AG04450 (cell line): Measurements from ENCODE around the gene TBK1. TPM values are rescaled to one million over a fixed set of nuclear protein-coding genes. Genes with fewer than 3 reads are reported as not detected.

ENCODE experiments used
- CTCF ChIA-PET: fragments of 300-600, 350-600 bp; formaldehyde crosslinking; extraction: SDS; loops from one replicate; lab custom pipeline; 2022; ENCODE audit warnings: antibody characterized with exemption, inconsistent platforms; lab: Charles Lee
- POLR2A ChIA-PET: fragments of 350-600 bp; formaldehyde crosslinking; extraction: SDS; loops from one replicate; lab custom pipeline; 2021; ENCODE audit warnings: antibody characterized with exemption, inconsistent platforms; lab: Yijun Ruan, JAX
- DNase-seq: peaks from one replicate; pipeline ENCODE4 v3.0.0-alpha.2; 2011; ENCODE audit warnings: low read depth, low spot score
- H3K27ac ChIP-seq: one replicate; pipeline ENCODE4 v1.5.1; 2012; ENCODE audit warnings: low read depth, low read length, control low read depth
- H3K27me3 ChIP-seq: one replicate; pipeline ENCODE4 v1.6.0; 2012; ENCODE audit warnings: low read length; ENCODE audit not compliant: control insufficient read depth, insufficient read depth
- H3K4me3 ChIP-seq: 2 replicates; pipeline ENCODE4 v1.5.1; 2011; ENCODE audit warnings: mild to moderate bottlenecking, low read depth, low read length, control low read depth
- H3K9me3 ChIP-seq: 2 replicates; pipeline ENCODE4 v1.5.1; 2012; ENCODE audit warnings: low read length; ENCODE audit not compliant: control insufficient read depth, insufficient read depth
- CTCF ChIP-seq: IDR thresholded peaks from 2 replicates; pipeline ENCODE4 v1.5.1; 2011; ENCODE audit warnings: low read depth, low read length, control low read depth, inconsistent platforms
- polyA plus RNA-seq: library from polyadenylated mRNA; depleted of rRNA; stranded (reverse); fragments of >200 nt; gene quantifications from 2 replicates; pipeline ENCODE4 v1.2.3, GENCODE V29; 2011

Gene TBK1
- polyA plus RNA-seq, 1 experiment: 27.2 TPM

- DNase-seq: no peak
- ChIA-PET CTCF (interaction anchor here (0.7 kb wide), 1 partner anchor 201 kb away, joined by 5 read pairs; no protein-coding TSS in a partner anchor), POLR2A (no interaction called here)
- no peak overlapping the region for H3K27ac ChIP-seq
- TF ChIP-seq CTCF: no peak
- no peaks in the 10 kb centered on the region for H3K9me3 ChIP-seq
- H3K27me3 ChIP-seq: no peaks in the 10 kb centered on the region
- no peak overlapping the region for H3K4me3 ChIP-seq
Measured at GRCh38 chr12:64497484-64497883, 45.6 kb downstream of the TBK1 start.

- no peaks in the 10 kb centered on the region for H3K9me3 ChIP-seq
- POLR2A ChIA-PET: no interaction called here
Measured at GRCh38 chr12:64497903-64498302, 46.0 kb downstream of the TBK1 start.

GRCh38 chr12:64500394-64500793 is 48.5 kb downstream of the TBK1 start:
- DNase-seq: no peak
- POLR2A ChIA-PET: no interaction called here
- Histone ChIP-seq H3K27ac (no peak overlapping the region), H3K27me3 (no peaks in the 10 kb centered on the region), H3K4me3 (no peak overlapping the region), H3K9me3 (no peaks in the 10 kb centered on the region)
- CTCF ChIA-PET: interaction anchor here (1.4 to 1.9 kb wide), 2 partner anchors 50 to 198 kb away, joined by 6 to 8 read pairs; no protein-coding TSS in a partner anchor
- TF ChIP-seq CTCF: no peak

More at GRCh38 chr12:64497903-64498302, 46.0 kb downstream of the TBK1 start:
- Histone ChIP-seq H3K4me3 (no peak overlapping the region), H3K27ac (no peak overlapping the region), H3K27me3 (no peaks in the 10 kb centered on the region)
- CTCF ChIA-PET: interaction anchor here (0.7 kb wide), 1 partner anchor 200 kb away, joined by 5 read pairs; no protein-coding TSS in a partner anchor
- TF ChIP-seq CTCF: no peak
- DNase-seq: no peak

GRCh38 chr12:64501486-64501885 is 49.6 kb downstream of the TBK1 start:
- POLR2A ChIA-PET: no interaction called here
- CTCF ChIA-PET: interaction anchor here (1.4 to 1.9 kb wide), 2 partner anchors 49 to 196 kb away, joined by 6 to 8 read pairs; no protein-coding TSS in a partner anchor
- no peak for DNase-seq
- no peak overlapping the region for H3K27ac ChIP-seq
- H3K9me3 ChIP-seq: no peaks in the 10 kb centered on the region
- no peak for TF ChIP-seq CTCF
- no peaks in the 10 kb centered on the region for H3K27me3 ChIP-seq
- no peak overlapping the region for H3K4me3 ChIP-seq

GRCh38 chr12:64506955-64507354 is 55.0 kb downstream of the TBK1 start:
- CTCF ChIA-PET: interaction anchor here (1.0 kb wide), 1 partner anchor 190 kb away, joined by 3 read pairs; no protein-coding TSS in a partner anchor
- Histone ChIP-seq H3K9me3 (no peaks in the 10 kb centered on the region), H3K27ac (no peak overlapping the region), H3K4me3 (no peak overlapping the region), H3K27me3 (no peaks in the 10 kb centered on the region)
- DNase-seq: no peak
- POLR2A ChIA-PET: no interaction called here
- TF ChIP-seq CTCF: no peak
